Stimulated activated CD8-positive, alpha-beta memory T cell treated with anti-CD3 and anti-CD28 coated beads, Interleukin-4, amount 100 ng/mL, for 1 hour (primary cell): ENCODE measurements around the gene PRDM15.

Experiments
- DNase-seq, 2 donors: peaks; one replicate each; pipeline ENCODE4 v3.0.0-alpha.2; 2020; ENCODE audit warnings: low read depth in 2 of 2, low spot score in 1 of 2

The PRDM15 gene

DNA sequence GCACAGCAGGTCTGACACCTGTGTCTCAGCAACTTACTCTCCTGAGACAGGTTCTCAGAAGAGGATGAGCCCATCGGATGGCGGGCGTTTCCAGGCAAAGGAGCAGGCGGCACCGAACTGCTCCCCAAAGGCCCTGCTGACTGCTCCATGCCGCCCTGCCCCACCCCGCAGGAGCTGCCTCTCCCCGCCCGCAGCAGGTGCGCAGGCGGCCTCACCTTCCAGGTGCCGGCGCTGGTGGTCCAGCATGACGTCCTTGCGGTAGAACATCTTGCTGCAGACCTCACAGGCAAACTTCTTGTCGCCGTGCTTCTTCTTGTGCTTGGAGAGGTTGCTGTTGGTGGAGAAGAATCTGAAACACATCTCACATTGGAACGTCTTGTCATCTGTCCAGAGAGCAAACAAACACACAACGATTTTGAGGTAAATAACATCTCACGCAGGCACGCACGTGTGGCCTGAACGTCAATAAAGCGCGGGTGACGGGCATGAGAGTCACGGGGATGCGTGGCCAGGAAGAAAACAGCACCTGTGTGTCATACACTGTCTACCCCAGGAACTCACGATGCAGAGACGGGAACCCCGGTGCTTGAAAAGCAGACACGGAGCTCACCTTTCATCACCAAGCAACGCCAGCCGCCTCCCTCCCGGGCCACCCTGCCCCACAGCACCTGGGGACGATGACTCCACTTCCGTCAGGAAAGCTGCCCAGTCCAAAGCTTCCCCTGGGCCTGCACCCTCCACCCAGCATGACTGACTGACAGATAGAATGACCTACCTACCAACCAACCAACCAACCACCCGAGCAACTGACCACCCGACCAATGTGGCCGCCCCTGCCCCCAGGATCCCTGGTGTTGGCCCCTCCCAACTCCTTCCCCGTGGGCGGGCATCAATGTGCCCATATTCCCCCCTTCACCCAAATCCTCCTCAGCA, 50.9 kb downstream of the PRDM15 start:
- DNase-seq: no peak

DNA sequence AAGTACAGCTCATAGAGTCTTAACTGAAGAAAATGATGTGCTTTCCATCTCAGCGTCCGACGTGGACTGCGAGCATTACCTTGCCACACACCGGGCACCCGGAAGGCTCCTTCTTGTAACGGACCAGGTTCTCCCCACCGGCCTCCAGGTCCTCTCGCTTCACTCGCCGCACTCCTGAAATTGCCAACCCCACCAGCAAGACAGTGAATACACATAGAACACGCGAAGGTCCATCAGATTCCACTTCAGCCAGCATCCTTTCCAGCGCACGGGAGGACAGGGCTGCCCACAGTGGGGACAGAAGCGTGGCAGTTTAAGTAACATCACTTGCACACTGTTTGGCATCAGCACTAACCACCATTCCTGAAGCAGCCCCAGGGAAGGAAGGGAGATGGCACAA, 53.3 kb downstream of the PRDM15 start:
- DNase-seq: no peak

- no peak for DNase-seq
Observed at GRCh38 chr21:41825216-41825615, 53.9 kb downstream of the PRDM15 start.

- no peak for DNase-seq
Observed at GRCh38 chr21:41824466-41825207, 54.5 kb downstream of the PRDM15 start.

DNA sequence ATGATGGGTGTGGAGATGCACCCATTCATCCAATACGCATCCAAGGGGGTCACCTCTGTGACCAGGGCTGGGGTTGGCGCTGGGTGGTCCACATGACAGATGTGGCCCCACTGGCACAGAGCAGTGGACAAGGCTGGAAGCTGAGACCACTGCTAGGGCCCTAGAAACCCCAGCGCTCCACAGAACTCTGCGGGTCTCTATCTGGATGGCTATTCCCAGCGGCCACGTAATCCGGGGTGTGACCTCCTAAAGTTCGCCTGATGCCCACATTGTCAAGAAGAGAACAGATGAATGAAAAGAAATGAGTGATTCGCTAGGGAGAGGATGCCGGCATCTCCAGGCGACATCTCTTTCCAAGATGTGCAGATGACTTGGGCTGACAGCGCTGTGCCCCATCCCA, 55.2 kb downstream of the PRDM15 start:
- no peak for DNase-seq

DNA sequence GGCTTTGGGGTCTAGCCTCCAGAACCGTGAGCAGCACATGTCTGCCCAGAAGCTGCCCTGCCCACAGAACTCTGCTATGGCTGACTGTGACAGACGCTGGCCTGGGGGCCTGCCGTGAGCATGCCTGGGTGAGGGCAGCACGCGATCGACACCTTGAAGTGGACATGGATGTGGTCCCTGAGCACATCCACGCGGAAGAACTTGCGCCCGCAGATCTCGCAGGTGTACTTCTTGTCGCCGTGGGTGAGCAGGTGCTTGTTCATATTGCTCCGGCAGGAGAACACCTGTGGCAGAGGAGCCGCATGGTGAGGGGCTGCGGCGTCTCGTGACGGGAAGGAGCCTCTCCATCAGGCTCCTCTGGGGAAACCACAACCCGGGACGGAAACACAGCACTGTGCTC, 56.0 kb downstream of the PRDM15 start:
- no peak for DNase-seq

DNA sequence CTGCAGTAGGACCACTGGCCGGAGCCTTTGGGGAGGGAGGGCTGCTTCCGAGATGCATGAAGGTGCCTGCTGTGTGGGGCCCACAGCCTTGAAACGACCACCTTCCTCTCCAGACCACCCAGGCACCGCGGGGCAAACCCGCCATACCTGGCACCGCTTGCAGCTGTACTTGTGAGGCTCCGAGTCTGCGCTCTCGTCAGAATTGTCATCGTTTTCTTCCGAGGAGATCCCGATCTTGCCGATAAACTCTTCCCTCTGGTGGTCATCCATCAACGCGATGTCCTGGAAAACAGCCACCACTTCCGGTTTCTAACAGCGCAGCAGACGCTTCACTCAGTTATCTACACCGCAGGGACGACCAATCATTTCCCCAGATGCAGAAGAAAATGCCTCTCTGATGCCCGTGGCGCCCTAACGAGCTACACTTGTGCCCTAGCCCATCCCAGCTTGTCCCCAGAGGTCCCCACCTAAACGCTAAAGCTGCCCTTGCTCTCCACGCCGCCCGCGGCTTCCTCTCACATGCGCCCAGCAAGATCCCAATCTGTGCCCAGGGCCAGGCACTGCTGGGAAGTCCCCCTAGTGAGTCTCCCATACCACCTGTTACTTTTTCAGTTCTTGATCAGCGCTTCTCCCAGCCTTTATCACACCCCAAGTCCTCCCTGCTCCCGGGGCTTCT, 57.2 kb downstream of the PRDM15 start:
- DNase-seq: no peak

DNA sequence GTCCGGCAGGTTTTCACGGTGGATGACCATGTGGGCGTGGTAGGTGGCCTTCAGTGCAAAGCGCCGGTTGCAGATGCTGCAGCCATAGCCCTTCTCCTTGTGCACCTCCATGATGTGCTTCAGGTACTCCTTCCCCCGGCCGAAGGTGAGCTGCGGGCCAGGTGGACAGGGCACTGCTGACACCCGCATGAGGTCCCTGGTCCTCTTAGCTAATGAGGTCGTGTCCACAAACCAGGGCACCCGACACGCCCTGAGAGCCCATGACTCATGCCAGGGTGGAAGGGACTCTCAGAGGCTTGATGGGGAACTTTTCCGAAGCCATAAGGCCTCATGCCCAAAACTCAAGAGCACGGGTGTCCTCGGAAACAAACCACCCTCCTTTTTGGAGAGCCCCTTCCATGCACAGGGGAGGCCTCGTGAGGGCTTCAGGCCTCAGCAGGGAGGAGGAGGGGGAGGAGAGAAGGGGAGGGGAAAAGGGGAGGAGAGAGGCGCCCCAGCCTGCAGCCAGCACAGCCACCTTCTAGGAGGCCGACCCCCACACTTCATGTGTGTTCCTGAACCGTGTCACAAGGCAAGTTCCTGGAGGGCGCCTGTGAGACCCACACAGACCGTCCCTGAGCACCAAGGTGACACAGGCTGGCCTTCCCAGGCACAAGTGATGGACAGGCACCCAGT, 57.9 kb downstream of the PRDM15 start:
- no peak for DNase-seq

- DNase-seq: no peak
Observed at GRCh38 chr21:41820384-41821080, 58.6 kb downstream of the PRDM15 start.

DNA sequence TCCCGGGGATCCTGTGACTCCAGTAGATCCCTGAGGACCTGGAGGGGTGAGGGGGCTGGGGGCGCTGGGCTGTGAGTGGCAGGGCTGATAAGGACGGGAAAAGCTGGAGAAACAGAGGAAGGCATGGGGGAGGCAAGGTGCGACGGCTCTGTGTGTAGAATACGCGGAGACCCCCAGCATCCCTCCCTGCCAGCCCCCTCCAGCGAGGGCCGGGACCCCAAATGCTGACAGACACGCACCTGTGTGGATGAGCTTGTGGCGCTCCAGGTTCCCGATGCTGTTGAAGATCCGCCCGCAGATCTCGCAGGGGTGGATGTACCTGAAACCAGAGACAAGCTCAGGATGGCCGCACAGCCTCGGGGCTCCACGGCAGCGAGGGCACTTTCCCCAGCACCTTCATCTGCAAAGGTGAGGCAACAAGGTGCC, 59.3 kb downstream of the PRDM15 start:
- no peak for DNase-seq

GRCh38 chr21:41819236-41819855, 59.8 kb downstream of the PRDM15 start:
- no peak for DNase-seq

DNA sequence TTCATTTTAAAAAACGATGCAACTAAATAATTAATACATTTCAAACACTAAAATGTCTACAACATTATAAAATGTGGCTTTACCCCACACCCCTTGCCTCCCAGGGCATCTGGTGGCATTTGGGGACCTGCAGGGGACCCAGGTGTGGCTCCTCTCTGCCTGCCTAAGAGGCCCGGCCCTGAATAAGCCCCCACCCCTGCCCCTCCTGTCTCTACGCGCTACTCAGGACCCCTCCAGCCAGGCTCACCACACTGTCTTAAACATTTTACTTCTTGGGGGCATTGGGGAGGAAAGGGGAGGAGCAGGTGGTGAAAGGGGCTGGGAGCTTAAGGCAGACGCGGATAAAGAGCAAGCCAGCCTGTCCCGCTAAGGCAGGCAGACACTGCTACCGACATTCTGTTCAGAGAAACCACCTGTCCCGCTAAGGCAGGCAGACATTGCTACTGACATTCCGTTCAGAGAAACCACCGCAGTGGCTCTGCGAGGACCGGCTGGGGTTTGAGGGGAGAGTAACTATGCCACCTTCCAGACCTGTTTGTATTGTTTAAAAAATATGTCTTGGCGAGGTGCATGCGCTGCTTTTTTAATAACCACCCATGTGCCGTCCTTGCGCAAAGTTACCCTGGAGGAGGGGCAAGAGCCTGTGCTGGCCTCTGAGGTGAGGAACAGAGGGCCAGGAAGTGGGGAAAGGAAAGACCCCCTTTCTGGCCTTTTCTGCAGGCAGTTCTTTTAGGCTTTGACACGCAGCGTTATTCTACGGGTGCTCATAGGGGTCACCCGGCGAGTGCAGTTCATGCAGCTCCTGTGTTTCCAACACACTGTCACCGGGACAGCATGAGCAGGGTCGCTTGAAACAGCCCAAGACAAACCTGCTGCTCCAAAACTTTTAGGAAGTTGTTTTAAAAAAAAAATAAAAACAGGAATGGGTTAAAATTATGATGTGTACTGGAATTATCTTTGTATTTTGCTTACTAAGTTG, 61.0 kb downstream of the PRDM15 start:
- DNase-seq: no peak

DNA sequence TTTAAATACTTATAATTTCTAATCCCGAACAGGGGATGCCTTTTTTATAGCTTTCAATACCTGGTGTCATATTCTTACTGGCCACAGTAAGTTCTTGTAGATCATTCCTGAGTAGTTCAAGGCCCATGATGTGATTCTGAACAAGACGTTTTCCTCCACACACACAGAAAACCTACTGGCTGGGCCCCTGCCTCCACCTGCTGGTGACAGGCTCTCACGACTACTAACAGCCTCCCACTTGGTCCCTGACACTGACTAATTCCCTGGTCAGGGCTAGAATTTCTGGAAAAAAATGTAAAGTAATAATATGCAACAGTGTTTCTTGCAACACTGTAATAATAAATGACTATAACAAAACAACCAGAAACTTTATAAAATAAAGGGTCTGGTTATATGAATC, 61.9 kb downstream of the PRDM15 start:
- no peak for DNase-seq

DNA sequence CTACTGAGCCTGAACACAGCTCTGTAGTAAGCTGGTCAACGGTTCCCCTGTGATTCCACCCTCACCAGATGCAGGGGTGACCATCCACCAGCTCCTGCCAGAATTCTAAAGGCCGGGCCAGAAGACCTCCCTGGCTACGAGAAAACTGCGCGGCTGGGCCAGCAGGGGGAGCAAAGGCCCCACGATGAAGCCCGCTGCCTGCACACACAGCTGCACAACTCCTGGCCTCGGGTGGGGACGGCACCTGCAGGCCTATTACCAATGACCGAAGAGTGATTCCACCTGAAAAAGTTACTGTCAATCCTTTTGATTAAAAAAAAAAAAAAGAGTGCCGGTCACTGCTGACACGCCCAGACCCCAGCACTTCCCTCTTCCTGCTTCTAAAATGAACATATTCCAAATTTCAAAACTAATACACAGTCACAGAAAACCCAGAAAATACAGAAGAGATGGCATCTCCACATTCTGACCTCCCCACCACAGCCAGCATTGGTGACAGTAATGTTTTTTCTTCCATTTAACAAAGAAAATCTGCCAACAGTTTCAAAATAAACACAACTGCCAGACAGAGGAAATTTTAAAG, 62.5 kb downstream of the PRDM15 start:
- DNase-seq: peak; percentile 29 to 37

DNA sequence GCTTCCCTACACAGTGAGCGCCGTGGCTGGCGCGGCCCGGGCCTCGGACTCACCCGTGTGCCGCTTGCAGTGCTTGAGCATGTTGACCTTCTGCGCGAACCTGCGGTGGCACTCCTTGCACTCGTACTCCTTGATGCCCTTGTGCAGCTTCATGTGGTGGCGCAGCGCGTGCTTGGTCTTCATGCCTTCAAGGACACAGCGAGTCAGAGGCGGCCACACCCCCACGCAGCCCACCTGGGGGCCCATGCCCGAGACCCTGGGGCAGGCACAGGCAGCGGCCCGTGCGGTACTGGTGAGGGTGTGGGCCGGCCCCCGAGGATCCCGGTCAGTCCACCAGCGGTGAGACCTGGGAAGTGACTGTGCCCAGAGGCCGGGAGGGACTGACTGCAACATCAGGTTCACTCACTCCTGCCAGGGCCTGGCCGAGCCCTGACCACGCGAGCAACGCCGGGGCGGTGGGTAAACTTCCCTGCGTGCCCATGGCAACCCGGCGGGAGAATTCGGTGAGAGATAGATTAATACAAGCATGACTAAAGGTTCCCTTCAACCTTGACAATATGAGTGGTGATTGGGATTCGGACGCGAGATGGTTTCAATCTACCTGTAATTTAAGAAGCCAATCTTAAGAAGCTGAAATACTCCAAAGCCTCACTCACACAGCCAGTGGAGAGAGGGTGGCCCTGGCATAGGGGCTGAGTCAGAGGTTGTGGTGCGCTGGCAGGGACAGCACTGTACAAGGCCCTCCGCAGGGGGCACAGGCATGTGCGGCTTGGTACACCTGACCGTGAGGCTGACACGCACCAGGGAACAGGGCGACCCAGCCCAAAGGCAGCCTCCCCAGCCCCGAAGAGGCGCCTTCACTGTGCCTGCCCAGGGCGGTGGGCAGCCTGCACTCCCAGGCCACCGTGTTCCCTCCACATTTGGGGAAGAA, 63.2 kb downstream of the PRDM15 start:
- no peak for DNase-seq

DNA sequence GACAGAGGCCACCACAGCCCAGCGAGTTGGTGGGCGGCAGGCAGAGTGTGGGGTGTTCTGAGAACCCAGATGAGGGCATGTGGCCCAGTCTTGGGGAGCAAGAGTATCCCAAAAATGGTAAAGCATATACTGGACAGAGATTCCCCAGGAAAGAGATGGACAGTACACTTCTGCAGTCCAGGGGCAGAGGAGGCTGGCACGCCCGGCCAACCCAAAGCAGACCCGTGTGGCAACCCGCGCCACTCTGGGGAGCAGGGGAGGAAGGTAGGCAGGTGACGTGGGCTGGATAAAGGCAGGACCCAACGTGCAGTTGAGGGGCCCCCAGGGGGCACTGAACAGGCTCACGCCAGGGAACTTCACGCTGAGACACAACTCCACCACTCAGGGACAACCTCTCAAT, 65.9 kb downstream of the PRDM15 start:
- DNase-seq: no peak

GRCh38 chr21:41812679-41813078, 66.5 kb downstream of the PRDM15 start:
- DNase-seq: no peak

GRCh38 chr21:41810597-41810932, 68.6 kb downstream of the PRDM15 start:
- no peak for DNase-seq
